Stimulated activated CD4-positive, alpha-beta T cell treated with anti-CD3 and anti-CD28 coated beads, TNF-alpha, amount 100 ng/mL, for 48 hours (primary cell): Measurements from ENCODE around the gene RAB11FIP3.
"Not testable (repeated sequence)": the region's sequence is repeated elsewhere in the genome, so short reads cannot be mapped to it uniquely, and the experiment has no call there.

Source experiments
- DNase-seq, 3 donors: peaks; one replicate each; pipeline ENCODE4 v3.0.0-alpha.2; 2020; ENCODE audit warnings: low read depth in 3 of 3

RAB11FIP3 gene

GRCh38 chr16:425082-425718 lies at the start of gene RAB11FIP3:
Gene RAB11FIP3, plus strand, starts transcription at chr16:425649. Its CDS starts 358 bp downstream, at chr16:426007.
- DNase-seq, result peak; percentile 72 to 83 (median 74)

- no peak for DNase-seq
Measured at GRCh38 chr16:375927-376816, 49.3 kb upstream of the RAB11FIP3 start.

- no peak for DNase-seq
Measured at GRCh38 chr16:376817-377418, 48.5 kb upstream of the RAB11FIP3 start.

GRCh38 chr16:377419-377951 lies 48.0 kb upstream of the RAB11FIP3 start:
- no peak for DNase-seq

- not testable (repeated sequence) for DNase-seq
Measured at GRCh38 chr16:378113-378820, 47.2 kb upstream of the RAB11FIP3 start.

GRCh38 chr16:378821-379182 lies 46.6 kb upstream of the RAB11FIP3 start:
- no peak for DNase-seq

- no peak for DNase-seq
Measured at GRCh38 chr16:379183-379960, 46.1 kb upstream of the RAB11FIP3 start.

GRCh38 chr16:379961-380761 lies 45.3 kb upstream of the RAB11FIP3 start:
- DNase-seq, result no peak

- no peak for DNase-seq
Measured at GRCh38 chr16:380762-381011, 44.8 kb upstream of the RAB11FIP3 start.

- no peak for DNase-seq
Measured at GRCh38 chr16:381012-381788, 44.2 kb upstream of the RAB11FIP3 start.

GRCh38 chr16:381789-382717 lies 43.4 kb upstream of the RAB11FIP3 start, which contains the start of gene PGAP6:
Gene PGAP6, minus strand, starts transcription at chr16:381978. Its CDS starts 157 bp downstream, at chr16:381821.
- DNase-seq, result peak in 2 of 3 donors; percentile 45 to 51

GRCh38 chr16:383326-384051 lies 42.0 kb upstream of the RAB11FIP3 start:
- peak in 1 of 3 donors; percentile 24 for DNase-seq

GRCh38 chr16:386641-387156 lies 38.8 kb upstream of the RAB11FIP3 start:
- no peak for DNase-seq

- DNase-seq, result not testable (repeated sequence)
Measured at GRCh38 chr16:387761-388666, 37.4 kb upstream of the RAB11FIP3 start.

- DNase-seq, result no peak
Measured at GRCh38 chr16:389352-389751, 36.1 kb upstream of the RAB11FIP3 start.

- peak; percentile 65 to 81 (median 70) for DNase-seq
Measured at GRCh38 chr16:391885-392335, 33.5 kb upstream of the RAB11FIP3 start.
